ENCODE data around the gene CTNNA3. TPM values are rescaled to one million over a fixed set of nuclear protein-coding genes. Genes with fewer than 3 reads are reported as not detected.

Gene CTNNA3
- total and polyA plus RNA-seq, 2 of the 4 experiments (the other 2 are of a cell fraction): 0.19 to 0.90 TPM

GRCh38 chr10:67621834-67622233 is 74.2 kb downstream of the CTNNA3 start:
- Histone ChIP-seq H3K18ac (ENCODE audit: low read depth, low read length) (no peak overlapping the region; the same call in 1 of the 2 replicates), H4K91ac (ENCODE audit: insufficient read depth, low read depth, low read length) (no peak overlapping the region), H3K9me1 (ENCODE audit: insufficient read depth, low read length) (no peaks in the 10 kb centered on the region), H2BK15ac (ENCODE audit: low read depth, low read length) (no peak overlapping the region), H4K20me1 (ENCODE audit: insufficient read depth, low read length) (no peaks in the 10 kb centered on the region), H3K9ac (ENCODE audit: low read depth, low read length) (no peak overlapping the region), H2BK20ac (ENCODE audit: low read depth, low read length) (no peak overlapping the region), H3K27me3 (ENCODE audit: control insufficient read depth, insufficient read depth, low read length) (no peaks in the 10 kb centered on the region), H2BK120ac (ENCODE audit: low read depth, low read length) (no peak overlapping the region), H3K56ac (ENCODE audit: extremely low read depth, insufficient read depth, low read length) (no peak overlapping the region), H3K36me3 (ENCODE audit: control insufficient read depth, insufficient read depth, low read length) (no peaks in the 10 kb centered on the region), H2AFZ (replicated peaks; ENCODE audit: low read length, poor library complexity) (no peak overlapping the region), H4K5ac (ENCODE audit: low read depth, low read length) (no peak overlapping the region), H3K79me1 (ENCODE audit: low read depth in 1 of 2, low read length in 2 of 2) (no peaks in the 10 kb centered on the region), H3K14ac (replicated peaks; ENCODE audit: low read depth, low read length) (no peak overlapping the region), H3K4ac (ENCODE audit: low read depth, low read length) (no peak overlapping the region), H3K27ac (ENCODE audit: insufficient read depth, low read length) (no peak overlapping the region), H4K8ac (ENCODE audit: low read depth in 2 of 2, low read length in 2 of 2) (no peak overlapping the region), H3K9me3 (ENCODE audit: control insufficient read depth, insufficient read depth, low read length) (no peaks in the 10 kb centered on the region), H3K23ac (ENCODE audit: low read depth, low read length) (no peak overlapping the region), H2BK5ac (ENCODE audit: low read depth, low read length, poor library complexity, severe bottlenecking) (no peak overlapping the region), H2AK5ac (ENCODE audit: low read depth, low read length) (no peak overlapping the region), H3K4me2 (ENCODE audit: low read depth, low read length) (no peak overlapping the region), H2AK9ac (replicated peaks; ENCODE audit: low read depth, low read length, poor library complexity) (no peak overlapping the region), H3K4me1 (ENCODE audit: control insufficient read depth, insufficient read depth, low read length) (no peaks in the 10 kb centered on the region), H3K4me3 (ENCODE audit: insufficient read depth, low read depth, low read length) (no peak overlapping the region)
- no CpG with 5 or more reads among the region's 3 CpGs for WGBS, 2 experiments (ENCODE audit: extremely low coverage in 2 of 2, insufficient read length in 1 of 2)
- CTCF ChIA-PET: no interaction called here
- dilution Hi-C loops (cut with HindIII; ENCODE audit: low sequenced_read_pairs, unreplicated experiment): no loop called here
- TF ChIP-seq CEBPB (IDR thresholded peaks at IDR 0.05; ENCODE audit: low read depth, low read length) (no peak), ELK1 (IDR thresholded peaks at IDR 0.05; ENCODE audit: borderline replicate concordance, low read depth, low read length) (no peak), MAFK (IDR thresholded peaks at IDR 0.05; ENCODE audit: low read depth, low read length) (no peak), MXI1 (IDR thresholded peaks at IDR 0.05; ENCODE audit: borderline replicate concordance, low read depth, low read length) (no peak), CHD1 (IDR thresholded peaks at IDR 0.05; ENCODE audit: low read depth, low read length) (no peak), POLR2A (IDR thresholded peaks at IDR 0.05; ENCODE audit: low read depth, low read length) (no peak), FOS (IDR thresholded peaks at IDR 0.05; ENCODE audit: low read depth, low read length) (no peak)
- ATAC-seq (ENCODE audit: low read depth) (no peak), DNase-seq (no peak)
- POLR2A ChIA-PET (ENCODE audit: unreplicated experiment): no interaction called here
- no TSS peak for BruUV-seq (replicated peaks)
- intact Hi-C loops (cut with micrococcal nuclease): no loop called here
- in situ Hi-C loops (cut with MboI; ENCODE audit: low sequenced_read_pairs): no loop called here
